OCI-LY7 (cell line): ENCODE measurements around the gene LCE1C.

Experiments
- CTCF ChIP-seq: fragments of 200-600 bp; sonication (generic); conservative IDR thresholded peaks from 2 replicates; pipeline ENCODE4 v1.5.1; 2014; ENCODE audit warnings: mild to moderate bottlenecking, antibody characterized with exemption, low read length, moderate library complexity, mixed read lengths
- EZH2phosphoT487 ChIP-seq: fragments of 200-600 bp; sonication (generic); IDR thresholded peaks from 2 replicates; pipeline ENCODE4 v1.6.1; 2018; ENCODE audit warnings: low read depth, borderline replicate concordance, mild to moderate bottlenecking, mixed run types, antibody characterized with exemption, low read length, moderate library complexity, mixed read lengths

DNA sequence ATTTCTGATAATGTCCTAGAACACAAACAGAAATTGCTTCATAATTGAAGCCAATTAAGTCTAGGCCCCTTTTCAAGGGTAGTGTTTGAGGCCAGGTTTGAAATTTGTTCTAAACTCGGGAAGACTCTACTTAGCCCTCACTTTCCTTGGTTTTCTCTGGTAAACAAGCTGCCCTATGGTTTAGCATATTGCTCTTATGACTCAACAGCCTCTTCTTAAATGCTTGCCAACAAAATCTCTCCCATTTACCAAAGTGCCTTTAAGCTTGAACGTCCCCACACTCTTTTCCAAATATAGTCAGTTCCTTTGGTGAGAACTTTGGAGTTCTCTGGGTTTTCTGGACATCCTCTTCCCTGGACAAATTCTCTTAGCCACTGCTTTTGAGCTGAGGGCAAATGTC is 30.4 kb upstream of the LCE1C start:
- no peak for TF ChIP-seq CTCF
- no peak for TF ChIP-seq EZH2phosphoT487
